GM21381 (cell line): Measurements from ENCODE around the gene DEFB132.

Experiments
- ATAC-seq: cut with Tn5 transposase; IDR thresholded peaks from one replicate; pipeline ENCODE4 v1.9.1; 2021; ENCODE audit warnings: mild to moderate bottlenecking, moderate library complexity; ENCODE audit not compliant: unreplicated experiment

DEFB132 gene

DNA sequence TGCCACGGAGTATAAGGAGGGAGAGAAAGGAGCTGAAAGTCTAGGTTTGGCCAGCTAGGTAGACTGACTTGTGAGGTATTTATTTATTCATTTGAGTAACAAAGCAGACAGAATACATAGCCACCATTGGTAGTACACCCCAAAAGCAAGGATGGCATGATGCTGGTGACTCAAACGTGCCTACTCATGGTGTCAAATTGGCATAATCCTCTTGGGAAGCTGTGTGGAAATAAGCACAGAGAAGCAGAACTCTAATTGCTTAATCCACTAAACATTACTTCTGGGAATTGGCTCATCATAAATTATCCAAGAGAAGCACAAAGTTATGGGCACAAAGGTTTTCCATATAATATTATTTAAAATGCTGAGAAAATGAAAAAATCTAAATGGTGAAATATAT lies 2.5 kb downstream of the DEFB132 start:
- ATAC-seq: no peak

DNA sequence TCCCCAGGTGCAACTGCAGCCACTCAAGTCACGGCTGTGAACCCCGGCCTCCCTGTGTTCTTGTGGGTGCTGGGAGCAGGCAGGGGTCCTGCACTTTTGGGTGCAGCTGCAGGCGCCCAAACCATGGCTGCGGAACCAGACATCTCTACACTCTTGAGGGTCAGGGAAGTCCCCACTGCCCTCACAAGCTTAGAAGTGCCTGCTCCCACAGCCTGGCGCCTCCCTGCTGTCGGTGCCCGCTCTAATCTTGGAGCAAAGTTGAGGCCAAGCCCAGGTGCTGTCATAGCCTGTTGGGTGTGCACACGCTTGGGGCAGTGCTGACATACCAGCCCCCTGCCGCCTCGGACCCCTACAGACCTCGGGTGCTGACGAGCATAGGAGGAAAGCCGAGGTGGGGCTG lies 6.2 kb downstream of the DEFB132 start:
- ATAC-seq: no peak

GRCh38 chr20:266596-267562 lies 9.4 kb downstream of the DEFB132 start:
- peak; percentile 82 for ATAC-seq

- no peak for ATAC-seq
Measured at GRCh38 chr20:270517-270916, 13.0 kb downstream of the DEFB132 start.

DNA sequence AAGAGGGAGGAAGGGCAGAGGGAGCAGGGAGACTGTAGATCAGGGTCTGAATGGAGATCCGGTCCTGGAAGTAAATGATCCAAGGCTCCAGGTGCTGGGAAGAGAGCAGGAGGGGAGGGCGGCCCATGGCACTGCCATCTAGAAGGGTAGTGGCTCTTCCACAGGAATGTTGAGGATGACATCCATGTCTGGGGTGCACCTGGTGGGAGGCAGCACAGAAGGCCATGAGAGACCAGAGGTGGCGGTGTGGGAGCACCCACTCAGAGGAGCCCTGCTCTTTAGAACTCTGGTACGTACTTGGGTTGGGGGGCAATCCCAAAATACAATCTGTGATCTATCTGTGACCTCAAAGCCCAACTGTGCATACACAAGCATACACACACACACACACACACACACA lies 13.5 kb downstream of the DEFB132 start:
- no peak for ATAC-seq

DNA sequence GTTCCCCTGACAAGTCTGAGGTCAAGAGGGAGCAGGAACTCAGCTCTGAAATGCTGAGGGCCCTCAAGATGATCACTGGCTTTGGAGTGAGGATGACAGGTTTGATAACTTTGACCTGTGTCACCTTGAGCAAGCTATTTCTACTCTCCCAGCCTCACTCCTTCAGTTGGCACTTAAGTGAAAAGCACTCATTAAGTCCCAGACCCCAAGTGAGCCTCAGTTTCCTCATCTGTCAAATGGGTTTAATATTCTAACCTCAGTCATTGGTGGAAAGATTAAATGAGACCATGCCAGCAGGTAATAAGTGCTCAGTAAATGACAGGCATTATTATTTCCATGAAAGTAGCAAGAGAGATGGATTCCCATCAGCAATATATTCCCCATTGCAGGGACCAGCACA lies 14.0 kb downstream of the DEFB132 start:
- no peak for ATAC-seq

DNA sequence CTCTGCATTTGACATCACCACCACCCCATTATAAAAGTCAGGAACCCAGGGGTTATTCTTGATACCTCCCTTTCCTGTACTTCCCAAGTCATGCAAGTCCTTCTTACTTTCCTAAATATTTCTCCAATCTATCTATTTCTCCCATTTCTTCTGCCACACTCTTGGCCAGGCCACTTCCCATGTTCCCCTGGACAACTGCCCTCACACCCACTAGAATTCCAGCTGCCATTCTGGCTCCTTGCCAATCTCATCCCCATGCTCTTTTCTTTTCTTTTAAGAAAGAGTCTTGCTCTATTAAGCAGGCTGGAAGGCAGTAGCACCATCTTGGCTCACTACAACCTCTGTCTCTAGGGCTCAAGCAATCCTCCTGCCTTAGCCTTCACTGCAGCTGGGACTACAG lies 15.2 kb downstream of the DEFB132 start:
- no peak for ATAC-seq

DNA sequence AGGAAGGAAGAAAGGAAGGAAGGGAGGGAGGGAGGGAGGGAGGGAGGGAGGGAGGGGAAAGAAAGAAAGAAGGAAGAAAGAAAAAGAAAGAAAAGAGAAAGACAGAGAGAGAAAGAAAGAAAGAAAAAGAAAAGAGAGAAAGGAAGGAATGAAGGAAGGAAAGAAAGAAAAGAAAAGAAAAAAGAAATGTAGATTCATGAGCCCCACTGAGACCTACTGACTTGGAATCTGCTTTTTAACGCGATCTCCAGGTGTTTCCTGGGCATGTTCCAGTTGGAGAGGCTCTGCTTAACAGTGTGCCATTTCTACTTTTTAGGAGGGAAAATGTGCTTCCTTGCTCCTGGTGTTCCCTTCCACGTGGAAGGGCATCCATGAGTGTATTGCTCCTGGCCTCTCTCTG lies 16.4 kb downstream of the DEFB132 start:
- ATAC-seq: no peak

DNA sequence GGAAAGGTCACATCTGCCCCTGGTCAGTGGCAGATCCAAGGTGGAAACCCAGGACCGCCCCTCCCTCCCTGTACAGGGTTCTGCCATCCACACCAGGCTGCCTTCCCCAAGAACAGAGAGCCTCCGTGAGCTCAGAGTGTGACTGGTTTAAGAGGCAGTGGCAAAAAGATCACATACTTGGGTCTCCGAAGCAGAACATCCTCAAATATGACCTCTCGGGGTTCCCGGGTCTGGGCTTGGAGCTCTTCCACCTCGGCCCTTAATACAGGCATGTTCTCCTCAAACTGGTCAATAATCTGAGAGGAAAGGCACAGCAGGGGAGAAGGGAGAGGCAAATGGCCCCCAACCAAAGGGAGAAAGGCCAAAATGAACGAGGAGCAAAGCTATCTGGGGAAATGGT lies 18.3 kb downstream of the DEFB132 start:
- no peak for ATAC-seq

DNA sequence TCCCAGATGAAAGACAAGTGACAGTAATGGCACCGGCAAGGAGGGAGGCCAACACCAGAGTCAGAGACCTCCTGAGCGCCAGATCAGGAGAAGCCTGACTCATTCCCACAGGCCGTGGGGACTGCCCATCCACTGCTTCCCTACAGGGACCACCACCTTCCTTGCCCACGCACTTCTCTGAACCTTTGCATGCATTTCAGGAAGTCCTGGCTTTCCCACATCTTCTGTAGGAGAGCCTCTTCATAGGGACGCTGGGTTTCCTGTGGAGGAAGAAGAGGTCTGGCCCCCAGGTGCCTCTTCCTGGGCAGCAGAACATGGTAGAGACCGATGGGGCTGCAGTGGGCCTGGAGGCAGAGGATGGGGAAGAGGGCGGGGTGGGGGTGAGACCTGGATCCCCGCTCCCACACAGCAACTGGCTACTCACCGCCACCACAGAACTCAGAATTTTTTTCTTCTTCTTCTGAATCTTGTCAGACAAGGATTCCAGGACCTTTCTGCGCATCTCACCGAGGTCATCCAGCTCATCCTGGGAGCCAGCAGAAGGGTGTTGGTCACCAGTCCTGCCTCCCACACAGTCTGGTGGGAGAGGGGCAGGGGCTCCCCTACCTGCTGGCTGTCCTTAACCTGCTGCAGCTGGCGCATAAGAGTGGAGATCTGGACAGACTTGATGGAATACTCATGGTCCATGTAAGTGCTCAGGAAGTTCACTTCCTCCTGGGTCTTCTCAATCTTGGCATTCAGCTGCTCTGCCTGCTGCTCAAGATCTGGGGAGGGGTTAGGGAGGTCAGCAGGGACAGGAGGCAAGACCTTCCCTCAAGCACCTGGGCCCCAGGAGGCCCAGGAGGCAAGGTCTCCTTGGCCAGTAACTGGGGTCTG lies 19.3 kb downstream of the DEFB132 start:
- ATAC-seq: no peak

DNA sequence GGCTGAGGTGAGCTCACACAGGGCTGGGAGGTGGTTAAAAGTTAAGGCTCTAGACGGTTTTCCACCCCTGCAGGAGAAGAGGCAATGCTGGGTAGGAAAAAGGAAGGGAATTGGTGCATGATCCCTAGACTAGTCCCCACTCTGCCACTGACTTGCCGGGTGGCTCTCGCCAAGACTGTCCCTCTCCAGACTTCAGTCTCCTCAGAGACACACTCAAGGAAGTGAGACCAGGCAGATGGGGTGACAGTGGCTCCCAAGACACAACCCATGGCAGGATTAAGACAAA lies 19.9 kb downstream of the DEFB132 start:
- no peak for ATAC-seq

DNA sequence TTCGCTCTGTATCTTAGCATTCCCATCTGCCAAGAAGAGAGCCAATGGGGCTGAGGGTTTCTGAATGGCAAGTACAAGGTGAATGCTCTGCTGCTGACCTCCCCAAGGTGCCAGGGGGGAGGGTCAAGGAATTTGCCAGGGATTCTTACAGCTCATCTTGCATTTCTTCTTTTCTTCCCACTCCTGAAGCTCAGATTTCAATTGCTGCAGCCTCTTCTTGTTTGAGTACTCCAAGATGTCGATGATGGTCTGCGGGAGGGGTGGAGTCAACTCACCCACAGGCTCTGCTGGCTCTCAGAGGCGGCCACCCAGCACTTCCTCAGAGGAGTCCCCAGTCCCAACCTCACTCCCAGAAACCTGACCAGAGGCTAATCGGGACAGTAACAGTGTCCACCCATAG lies 20.7 kb downstream of the DEFB132 start:
- no peak for ATAC-seq

DNA sequence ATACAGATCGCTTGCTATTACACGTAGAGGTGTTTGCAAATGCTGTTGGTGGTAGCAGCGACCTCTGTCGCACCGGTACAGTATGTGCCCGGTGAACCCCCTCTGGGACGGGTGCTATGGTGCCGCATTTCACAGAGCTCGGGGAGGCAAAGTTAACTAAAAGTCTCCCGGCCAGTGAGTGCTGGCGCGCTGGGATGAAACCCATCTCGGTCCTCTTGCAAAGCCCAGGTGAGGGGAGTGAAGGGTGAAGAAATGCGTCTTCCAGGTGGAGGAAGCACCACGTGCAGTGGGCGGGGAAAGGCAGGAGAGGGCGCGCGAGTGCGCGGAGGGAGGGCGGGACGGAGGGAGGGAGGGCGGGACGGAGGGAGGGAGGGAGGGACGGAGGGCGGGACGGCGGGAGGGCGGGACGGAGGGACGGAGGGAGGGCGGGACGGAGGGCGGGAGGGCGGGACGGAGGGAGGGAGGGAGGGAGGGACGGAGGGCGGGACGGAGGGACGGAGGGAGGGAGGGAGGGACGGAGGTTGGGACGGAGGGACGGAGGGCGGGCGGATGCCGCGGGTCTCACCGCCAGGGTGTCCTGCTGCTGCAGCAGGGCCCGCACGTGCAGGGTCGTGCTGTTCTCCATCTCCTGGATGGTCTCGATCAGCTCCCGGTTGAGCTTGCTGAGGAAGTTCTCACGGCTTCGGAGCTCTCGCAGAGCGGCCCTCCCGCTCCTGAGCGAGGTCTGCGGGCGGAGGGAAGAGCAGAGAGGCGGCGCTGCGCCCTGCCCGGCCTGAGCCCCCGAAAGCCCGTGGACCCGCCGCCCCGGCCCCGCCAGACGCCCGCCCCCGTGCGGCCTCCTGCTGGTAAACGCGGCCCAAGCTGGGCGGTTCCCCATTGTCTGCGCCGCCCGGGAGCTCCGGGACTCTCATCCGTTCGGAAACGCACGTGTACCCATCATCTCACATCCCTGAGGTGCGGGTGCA lies 21.4 kb downstream of the DEFB132 start:
- ATAC-seq: no peak

DNA sequence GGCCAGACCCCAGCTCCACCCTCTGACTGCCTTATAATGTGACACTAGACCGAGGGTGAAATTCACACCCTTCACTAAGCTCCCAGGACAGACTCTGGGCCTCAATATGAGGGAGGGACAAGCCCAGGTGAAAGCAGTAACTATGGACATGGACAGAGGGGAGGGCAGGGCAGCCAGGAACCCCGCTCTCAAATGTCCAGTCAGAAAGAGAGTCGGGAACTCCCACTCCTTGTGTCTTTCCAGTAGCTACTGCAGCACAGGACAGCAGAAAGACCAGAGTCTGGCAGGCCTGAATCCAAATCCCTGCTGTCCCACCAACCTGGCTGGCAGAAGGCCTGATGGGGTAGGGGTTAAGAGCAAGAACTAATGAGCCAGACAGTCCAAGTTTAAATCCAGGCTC lies 26.6 kb downstream of the DEFB132 start:
- ATAC-seq: no peak

GRCh38 chr20:286508-286907 lies 29.0 kb downstream of the DEFB132 start:
- ATAC-seq: no peak

DNA sequence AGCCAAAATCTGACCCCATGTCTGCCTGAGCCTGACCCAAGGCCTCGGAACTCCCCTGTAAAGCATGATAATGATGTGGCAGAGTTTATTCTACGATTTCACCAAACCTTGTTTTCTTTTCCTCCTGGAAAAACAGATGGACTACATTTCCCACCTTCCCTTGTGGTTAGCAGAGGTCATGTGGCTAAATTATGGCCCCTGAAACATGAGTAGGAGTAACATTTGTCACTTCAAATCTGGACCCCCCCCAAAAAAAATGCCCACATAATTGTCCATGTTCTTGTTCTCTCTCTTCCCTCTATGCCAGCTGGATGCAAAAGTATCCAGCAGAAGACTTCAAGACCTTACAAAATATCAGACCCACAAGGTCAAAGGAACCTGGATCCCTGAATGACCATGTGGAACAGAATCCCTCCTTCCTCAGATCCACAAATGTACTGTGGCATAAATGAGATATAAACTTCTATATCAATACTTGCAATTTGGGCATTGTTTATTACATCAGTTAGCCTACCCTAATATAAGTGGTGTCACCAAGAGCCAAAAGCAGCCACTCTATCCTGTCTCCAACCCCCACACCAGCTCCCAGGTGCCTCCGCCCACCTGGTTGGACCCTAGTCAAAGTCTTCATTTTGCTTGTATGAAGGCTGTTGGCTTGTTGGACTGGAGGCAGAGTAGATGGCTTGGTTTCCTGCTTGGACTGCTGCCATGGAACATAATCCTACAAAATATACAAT lies 31.6 kb downstream of the DEFB132 start:
- ATAC-seq: no peak

GRCh38 chr20:289693-290083 lies 32.2 kb downstream of the DEFB132 start:
- no peak for ATAC-seq

- ATAC-seq: peak; percentile 90
Measured at GRCh38 chr20:290084-290831, 32.7 kb downstream of the DEFB132 start, which contains the start of gene C20orf96. C20orf96 (minus strand) TSS chr20:290750; CDS start chr20:290610, 140 bp downstream.

GRCh38 chr20:294602-295001 lies 37.1 kb downstream of the DEFB132 start:
- ATAC-seq: no peak
